Stimulated activated CD8-positive, alpha-beta memory T cell treated with anti-CD3 and anti-CD28 coated beads, Interleukin-15, amount 100 ng/mL, for 1 hour (primary cell): ENCODE measurements around the gene NRF1.
"Not testable (repeated sequence)": the region's sequence is repeated elsewhere in the genome, so short reads cannot be mapped to it uniquely, and the experiment has no call there.

ENCODE experiments used
- DNase-seq: peaks from one replicate; pipeline ENCODE4 v3.0.0-alpha.2; 2020; ENCODE audit warnings: low read depth

NRF1 gene

DNA sequence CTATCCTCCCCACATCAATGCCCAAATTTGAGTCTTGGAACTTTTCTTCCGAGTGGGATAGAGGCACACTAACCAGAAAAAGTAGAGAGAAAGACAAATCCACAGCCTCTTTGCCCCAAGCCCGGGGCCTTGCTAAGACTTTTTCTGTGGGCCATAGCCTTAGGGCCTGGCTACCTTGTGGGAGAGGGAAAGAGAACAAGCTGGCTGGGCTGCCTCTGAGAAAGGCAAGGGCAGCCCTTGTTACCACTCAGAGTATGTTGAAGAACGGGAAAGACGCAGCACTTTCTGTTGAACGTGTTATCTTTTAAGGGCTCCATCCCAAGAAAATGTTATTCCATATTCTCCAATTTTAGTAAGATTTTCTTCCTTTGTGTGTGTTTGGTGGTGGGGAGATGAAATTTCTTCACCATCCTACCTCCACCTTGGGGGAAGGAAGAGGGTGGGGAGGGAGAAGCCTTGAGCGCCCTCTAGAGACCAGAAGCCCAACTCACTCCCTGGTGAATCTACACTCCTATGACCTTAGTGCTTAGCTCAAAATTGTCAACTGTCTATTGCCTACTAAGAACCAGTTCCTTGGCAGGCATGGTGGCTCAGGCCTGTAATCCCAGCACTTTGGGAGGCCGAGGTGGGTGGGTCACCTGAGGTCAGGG lies 3.9 kb upstream of the NRF1 start:
- no peak for DNase-seq

DNA sequence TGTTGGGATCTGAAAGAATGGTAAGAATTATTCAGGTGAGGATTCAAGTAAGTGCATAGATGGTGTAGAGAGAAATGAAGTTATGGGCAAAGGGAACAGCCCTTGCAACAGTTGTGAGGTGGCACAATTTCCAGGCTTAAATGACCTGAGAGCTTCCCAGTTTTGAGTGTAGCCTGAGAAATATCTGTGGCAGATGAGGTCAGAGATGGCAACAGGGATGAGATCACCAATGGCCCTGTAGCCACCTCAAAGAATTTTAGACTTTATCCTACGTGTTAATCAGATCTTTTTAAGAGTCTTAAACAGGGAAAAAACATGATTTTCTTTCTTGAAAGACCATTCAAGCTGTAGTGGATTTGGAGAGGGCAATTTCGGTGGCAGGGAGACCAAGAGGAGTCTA lies 1.9 kb upstream of the NRF1 start:
- no peak for DNase-seq

DNA sequence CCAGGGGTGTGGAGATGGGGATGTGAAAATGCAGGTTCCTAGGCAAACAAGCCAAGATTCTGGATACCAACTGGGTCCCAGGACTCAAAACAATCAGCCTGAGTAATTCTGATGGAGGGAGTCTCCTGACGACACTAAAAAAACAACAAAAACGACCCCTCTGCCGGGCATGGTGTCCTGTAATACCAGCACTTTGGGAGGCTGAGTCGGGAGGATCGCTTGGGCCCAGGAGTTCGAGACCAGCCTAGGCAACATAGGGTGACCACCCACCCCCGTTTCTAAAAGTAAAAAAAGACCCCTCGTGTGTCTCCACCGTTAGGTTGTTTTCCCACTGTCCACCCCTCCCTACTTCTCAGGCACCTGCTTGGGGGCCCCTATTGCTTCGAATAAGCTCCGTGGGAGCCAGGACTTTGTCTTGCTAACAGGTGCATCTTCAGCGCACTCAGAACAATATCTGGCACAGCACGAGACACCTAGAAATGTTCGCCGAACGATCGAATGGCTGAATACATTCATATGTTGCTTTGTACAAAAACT lies 743 bp upstream of the NRF1 start:
- no peak for DNase-seq

DNA sequence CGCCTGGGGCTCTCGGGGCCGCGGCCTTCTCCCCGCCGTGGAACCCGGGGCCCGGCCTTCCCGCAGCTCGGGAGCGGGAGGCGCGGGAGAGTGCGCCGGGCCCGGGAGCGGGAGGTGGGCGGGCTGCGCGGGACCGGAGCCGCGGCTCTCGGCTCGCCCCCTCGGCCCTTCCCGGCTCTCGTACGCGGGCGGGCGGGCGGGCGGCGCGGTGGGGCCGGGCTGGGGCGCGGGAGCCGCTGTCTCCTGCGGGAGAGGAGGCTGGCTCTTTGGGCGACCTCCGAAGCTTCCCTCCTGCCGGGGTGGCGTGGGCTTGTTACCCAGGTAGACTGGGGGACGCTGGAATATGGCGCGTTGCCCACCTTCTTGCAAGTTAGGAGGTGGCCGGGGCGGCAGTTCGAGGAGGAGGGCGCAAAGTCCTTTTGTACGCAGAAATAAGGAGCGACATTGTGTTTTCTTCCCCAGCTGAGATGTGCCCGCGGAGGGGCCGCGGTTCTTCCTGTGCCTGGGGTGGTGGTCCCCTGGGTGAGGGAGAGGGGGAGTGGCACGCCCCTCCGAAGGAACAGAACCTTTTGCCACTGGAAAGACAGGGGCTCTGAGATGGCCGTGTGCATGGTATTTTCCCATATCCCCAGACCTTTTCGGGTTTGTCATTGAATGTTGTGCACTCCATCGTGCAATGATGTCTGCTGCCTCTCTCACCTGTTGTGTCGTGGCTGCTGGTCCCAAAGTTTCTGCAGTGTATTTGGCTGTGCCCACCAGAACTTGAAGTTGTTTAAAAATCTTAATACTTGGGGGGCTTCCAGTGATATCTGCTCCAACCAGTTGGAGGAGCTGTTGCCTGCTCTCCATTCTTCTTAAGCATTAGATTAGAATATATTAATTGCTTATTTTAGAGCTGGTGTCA lies 844 bp downstream of the NRF1 start:
- DNase-seq = no peak

DNA sequence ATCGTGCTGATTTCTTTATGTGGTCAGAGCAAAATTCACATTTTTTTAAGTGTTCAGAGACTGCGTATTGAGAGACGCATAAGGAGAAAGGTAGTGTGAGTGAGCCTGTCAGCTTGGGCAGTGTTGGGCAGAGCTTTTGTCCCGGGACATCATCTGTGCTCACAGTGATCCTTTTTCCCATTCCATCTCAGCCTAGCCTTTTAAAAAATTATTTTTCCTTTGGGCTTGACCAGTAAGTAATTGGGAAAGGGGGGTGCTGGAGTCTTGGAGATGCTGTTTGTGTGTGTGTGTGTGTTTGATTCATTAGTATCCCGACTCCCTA lies 1.5 kb downstream of the NRF1 start:
- no peak for DNase-seq

DNA sequence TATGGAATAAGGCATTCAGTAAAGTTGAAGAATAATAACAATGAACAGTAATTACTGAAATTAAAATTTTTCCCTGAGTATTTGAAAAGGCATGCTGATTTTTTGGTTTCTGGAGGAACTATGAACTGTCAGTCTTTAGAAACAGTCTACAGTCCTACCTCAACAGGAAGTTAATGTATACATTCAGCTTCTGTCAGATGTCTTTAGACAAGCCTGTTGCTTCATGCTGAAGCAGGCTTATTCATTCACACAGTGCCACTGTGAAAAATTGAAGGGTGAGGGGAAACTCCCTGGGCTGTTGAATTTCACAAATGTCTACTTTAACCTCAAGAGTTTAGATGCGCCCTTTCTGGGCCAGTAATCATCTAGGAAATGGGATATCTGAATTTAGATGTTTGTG lies 3.5 kb downstream of the NRF1 start:
- DNase-seq = no peak

DNA sequence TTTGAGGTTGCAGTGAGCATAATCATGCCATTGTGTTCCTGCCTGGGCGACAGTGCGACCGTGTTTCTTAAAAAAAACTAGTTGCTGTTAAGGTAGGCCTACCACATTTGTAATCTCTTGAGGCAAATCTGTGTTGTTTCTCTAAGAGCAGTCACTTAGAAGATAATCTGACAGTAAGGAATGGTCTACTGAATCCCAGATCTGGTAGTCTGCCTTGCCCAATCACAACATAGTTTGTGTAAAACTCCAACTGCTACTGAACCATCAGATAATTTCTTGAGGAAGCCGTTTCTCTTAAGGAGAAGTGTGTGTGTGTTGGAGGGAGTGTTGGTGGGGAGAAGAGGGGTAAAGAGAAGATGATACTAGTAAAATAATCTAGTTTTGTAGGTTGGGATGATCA lies 5.0 kb downstream of the NRF1 start:
- DNase-seq = no peak

DNA sequence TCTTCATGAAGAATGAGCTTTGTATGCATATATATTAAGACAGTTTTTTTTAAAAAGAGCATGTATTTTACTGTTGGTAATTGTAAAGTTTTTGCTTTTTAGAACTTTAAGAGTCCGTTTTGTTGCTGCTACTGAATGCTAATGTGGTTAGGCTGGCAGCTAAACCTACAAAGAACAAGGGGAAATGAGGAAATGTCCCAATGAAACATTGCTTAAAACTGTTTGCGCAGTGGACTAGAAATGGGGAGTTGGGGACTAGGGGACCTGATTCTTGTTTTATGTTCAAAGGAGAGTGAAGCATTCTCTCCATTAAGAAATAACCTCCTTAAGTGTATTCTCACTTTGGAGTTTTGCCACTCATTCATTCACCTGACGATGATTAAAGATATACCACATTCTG lies 5.7 kb downstream of the NRF1 start:
- no peak for DNase-seq

DNA sequence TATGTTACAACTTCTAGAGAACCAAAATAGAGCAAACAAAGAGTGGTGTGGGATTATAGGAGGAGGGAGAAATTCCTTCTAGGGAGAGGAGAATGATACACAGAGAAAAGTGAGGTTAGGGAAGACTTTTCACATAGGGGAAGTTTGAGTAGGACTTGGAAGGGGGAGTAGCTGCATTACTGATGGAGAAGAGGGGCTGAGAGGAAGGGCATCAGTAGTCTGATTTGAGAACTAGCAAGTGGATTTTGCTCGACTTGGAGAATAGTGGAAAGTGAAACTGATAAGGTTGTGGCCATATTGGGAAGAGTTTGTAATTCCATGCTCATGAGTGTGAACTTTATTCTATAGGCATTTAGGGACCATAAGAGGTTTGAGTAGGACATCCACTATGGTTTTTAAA lies 6.1 kb downstream of the NRF1 start:
- DNase-seq = no peak

DNA sequence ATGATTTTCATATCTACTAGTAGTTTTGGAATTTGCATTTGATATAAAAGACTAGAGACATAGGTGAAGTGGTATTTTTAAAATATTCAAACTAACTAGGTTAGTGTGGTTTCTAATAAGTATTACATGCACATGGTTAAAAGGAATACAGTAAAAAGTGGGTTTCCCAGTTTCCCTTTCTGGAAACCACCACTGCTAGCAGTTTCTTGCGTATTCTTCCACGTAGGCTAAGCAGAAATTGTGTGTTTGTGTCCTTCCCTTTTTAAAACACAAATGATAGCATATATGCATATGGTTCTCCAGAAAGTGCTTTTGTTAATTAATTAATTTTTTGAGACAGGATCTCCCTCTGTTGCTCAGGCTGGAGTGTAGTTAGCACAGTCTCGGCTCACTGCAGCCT lies 15.4 kb downstream of the NRF1 start:
- no peak for DNase-seq

DNA sequence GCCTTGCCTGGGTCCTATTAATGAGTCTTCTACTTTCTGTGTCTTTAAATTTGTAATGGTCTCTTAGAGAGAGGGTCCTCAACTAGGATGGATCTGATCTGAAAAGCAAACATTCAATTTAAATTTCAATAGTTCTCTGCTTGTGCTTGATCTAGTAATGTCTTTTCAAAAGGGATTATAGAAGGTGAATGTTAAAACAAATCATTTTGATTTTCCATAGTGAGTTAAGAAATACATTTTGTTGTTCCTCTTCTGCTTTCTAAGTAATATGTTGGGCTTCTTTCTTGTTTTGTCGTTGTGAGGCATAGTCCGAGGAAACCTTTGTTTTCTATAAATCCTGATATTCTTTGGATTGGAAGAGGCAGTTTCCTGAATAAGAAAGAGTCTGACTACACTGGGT lies 18.8 kb downstream of the NRF1 start:
- DNase-seq = no peak

DNA sequence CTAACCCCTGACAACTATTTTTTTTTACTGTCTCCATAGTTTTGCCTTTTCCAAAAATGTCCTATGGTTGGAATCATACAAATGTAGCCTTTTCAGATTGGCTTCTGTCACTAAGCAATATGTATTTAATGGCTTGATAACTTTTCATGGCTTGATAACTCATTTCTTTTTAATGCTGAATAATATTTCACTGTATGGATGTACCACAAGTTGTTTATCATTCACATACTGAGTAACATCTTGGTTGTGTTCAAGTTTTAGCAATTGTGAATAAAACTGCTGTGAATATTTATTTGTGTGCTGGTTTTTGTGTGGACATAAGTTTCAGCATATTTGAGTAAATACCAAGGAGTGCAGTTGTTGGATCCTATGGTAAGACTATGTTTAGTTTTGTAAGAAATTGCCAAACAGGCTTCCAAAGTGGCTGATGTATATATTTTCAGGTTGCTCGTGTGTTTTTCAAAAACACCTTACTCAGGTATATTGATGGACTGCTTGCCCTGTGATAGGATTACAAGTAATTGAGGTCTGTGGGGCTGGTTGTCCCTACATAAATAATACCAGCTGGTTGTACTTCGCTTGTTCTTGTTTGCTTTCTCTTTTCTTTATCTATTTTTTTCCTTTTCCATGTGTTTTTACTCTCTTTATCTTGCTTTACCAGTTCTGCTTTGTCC lies 23.0 kb downstream of the NRF1 start:
- no peak for DNase-seq

DNA sequence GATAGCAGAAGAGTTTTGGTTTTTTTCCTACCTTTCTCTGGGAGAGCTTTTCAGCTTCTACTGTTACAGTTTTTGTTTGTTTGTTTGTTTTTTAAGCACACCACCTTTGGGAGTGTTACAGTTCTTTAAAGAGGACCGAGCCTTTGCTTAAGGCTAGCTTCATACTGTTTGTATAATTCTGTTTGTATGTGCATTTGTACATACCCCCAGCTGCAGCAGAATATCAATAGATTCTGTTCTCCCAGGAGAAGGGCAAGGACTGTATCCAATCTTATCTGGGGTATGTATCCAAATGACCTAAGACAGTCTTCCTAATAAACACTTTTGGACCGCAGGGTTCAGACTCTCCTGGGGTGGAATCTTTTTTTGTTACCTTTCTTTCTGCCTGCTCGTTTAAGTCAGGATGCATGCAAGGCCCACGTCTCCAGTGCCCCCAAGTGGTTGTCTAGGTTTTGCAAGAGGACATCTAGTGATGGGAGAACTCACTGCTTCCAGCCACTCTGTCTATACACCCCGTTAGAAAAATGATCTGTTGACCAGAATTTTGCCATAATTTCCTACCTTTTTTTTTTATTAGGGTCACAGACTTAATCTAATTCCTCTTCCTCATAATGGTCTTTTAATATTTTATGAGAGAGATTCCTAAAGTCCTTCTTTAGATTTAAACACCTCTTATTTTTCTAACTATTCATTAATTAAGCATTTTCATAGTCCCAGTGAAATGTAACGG lies 23.9 kb downstream of the NRF1 start:
- peak; percentile 40 for DNase-seq

DNA sequence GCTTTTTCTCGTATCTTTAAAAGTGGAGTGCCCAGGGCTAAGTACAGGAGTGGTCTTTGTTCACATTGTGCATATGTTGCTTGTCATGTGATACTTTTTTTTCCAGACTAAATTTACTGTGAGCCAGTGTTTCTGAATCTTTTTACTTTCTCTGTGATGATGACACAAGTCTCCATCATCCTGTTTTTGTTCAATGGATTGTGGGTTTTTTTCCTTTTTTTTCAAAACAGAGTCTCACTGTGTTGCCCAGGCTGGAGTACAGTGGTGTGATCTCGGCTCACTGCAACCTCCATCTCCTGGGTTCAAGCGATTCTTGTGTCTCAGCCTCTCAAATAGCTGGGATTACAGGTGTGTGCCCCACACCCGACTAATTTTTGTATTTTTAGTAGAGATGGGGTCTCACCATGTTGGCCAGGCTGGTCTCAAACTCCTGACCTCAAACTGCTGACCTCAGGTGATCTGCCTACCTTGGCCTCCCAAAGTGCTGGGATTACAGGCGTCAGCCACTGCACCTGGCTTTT lies 24.6 kb downstream of the NRF1 start:
- not testable (repeated sequence) for DNase-seq

DNA sequence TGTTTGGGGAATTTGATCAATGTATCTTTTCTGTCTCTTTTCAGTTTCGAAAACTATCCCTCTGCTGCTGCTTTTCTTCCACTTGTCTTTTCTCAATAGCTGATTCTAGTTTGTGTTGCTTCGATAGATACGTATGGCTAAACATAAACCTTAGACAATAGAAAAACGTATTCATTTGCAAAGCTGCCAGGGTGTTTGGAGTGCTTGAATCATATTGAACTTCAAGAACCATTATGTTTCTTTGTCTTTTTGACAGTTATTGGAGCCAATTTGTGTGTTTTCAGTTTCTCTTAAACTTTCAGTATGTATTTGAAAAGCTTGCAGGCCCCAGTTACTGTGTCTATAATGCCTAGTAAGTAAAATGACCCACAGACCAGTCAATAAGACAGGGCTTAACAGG lies 25.1 kb downstream of the NRF1 start:
- DNase-seq = no peak

DNA sequence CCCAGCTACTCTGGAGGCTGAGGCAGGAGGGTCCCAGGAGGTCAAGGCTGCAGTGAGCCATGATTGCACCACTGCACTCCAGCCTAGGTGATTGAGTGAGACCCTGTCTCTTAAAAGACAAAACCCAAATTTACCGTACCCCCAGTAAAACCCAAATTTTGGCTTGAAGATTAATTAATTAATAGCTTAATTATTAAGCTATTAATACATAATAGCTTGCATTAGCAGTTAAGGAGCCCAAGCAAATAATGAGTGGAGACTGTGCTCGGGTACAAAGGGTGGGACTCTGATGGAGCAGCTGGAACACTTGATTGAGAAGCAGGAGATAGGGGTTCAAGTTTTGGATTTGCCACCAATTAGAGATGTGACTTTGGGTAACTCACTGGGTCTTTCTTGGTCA lies 28.9 kb downstream of the NRF1 start:
- no peak for DNase-seq

DNA sequence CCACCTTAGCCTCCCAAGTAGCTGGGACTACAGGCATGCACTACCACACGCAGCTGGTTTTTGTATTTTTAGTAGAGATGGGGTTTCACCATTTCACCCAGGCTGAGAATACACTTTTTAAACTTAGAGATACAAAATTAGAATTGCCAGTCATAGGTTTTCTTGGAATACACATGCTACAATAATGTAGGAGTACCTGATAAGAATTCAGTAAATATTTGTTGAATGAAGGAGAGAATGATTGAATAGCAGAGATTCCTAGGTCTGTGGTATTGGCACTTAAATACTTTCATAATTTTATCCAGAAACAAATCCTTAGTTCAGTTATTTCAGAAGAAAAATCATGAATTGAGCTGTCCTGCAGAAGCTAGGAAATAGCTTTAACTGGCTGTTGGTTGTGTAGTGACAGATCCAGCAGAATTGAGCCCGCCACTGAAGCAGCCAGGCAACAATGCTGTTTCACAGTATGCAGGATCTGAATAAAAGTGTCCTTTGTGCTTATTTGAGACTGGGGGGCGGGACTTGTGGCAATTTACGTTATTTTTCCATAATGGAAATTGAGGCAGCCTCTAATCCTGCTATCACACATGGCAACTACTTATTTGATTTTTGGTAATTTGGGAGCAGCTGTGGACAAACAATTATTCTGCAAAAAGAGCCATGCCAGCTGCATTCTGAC lies 31.5 kb downstream of the NRF1 start:
- no peak for DNase-seq

DNA sequence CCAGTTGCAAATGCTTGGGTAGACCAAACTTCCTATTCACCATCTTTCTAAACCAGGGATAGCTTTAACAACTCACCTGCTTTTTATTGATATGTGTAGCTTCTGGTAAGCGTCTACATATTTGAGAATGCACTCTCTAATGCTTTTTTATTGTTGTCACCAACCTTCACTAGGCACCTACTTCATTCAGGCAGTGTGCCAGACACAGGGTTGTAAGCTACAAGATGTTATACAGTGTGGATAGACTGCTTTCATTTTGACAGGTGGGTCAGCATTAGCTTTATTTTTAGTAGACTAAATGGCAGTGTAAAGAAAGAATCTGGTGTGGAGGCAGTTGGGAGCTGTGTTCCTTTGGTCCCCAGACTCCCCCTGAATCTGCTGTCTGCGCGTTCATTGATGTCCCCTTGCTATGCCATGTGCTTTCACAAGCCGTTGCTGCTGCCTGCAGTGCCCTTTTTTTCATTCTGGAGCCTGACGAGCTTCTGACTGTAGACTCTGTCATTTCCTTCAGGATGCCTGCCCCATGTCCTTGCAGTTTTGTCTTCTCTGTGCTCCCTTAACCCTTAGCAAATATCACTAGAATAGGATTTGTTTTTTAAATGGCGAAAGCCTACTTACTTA lies 32.1 kb downstream of the NRF1 start:
- no peak for DNase-seq

DNA sequence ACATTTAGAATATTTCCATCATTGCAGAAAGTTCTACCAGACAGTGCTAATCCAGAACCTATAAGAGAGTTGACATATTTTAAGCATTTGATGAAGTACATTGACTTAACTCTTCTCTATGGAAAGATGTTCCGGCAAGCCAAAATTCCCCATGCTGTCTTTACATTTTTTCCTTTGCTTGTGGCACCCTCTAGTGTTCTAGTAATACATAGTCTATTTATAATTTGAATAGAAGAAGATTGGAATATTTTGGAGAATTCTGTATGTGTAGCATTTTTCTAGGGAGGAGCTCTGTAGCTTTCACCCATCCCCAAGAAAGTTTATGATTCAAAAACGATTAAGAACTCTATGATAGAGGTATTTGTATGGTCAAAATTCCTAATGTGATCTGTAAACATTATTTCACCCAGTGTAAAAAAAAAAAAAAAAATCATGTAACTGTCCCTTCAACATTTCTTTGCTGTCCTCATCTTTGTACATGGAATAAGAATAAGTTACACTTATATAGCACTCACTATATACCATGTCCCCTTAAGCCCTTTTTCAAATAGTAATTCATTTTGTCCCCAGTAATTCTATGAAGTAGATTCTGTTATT lies 33.2 kb downstream of the NRF1 start:
- DNase-seq = no peak

DNA sequence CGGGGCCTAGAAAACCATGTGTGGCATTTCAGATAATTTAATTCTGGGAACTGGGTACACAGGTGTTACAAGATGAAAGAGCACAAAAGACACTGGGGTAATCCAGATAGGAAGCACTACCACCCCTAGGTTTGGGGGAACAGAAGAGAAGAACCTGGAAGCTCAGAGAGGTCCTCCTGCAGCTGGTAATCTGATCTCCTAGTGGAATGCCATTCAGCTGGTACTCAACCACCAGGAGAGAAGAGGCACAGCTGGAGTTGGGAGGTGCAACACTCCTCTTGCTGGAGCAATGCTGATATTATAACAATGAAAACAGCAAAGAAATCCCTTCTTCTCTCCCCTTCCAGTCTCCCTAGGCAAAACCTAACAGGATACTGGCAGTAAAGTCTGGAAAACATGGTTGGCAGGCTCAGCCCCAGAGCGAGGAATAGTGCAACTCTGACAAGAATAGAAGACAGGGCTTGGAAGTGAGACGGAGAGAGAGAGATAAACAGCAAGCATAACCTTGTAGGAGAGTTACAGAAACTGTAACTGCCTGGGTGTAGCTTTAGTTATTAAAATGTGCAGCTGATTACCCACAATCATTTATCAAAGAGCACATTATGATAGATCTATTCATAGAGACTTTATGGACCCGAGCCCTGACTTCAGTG lies 35.0 kb downstream of the NRF1 start:
- DNase-seq = no peak
